ENCODE data around the gene RAD51B. TPM values are rescaled to one million over a fixed set of nuclear protein-coding genes. Genes with fewer than 3 reads are reported as not detected.
A peak's percentile ranks its signal among the peaks of the same experiment; 100 is the strongest.

Gene RAD51B
- total and polyA plus RNA-seq, 2 of the 13 experiments (the other 11 are each of a cell fraction or from before 2014, with no cell fraction given): 7.0 to 9.5 TPM

GRCh38 chr14:68234101-68234905 lies 414.7 kb downstream of the RAD51B start:
- no peak overlapping the region for H3K9ac ChIP-seq (ENCODE audit: insufficient read depth, low read depth, low read length)
- H4K20me1 ChIP-seq (ENCODE audit: insufficient read depth, low read length): no peaks in the 10 kb centered on the region
- H3K9me3 ChIP-seq (ENCODE audit: low read length): no peaks in the 10 kb centered on the region
- no peak overlapping the region for H3K4me2 ChIP-seq (ENCODE audit: low read depth, low read length)
- H2AFZ ChIP-seq (ENCODE audit: low read length): no peak overlapping the region
- H3K36me3 ChIP-seq (replicated peaks in 1 of 2; ENCODE audit: control insufficient read depth in 1 of 2, insufficient read depth in 2 of 2, low read length in 2 of 2): no peaks in the 10 kb centered on the region
- POLR2A ChIA-PET: no interaction called here
- WGBS (ENCODE audit: low lambda C conversion rate): 80% methylated on average over 3 of the region's 3 CpGs
- no peaks in the 10 kb centered on the region for H3K79me2 ChIP-seq (ENCODE audit: insufficient read depth, low read length)
- peaks cover 34% of the 10 kb centered on the region for H3K4me1 ChIP-seq (ENCODE audit: insufficient read depth, low read length)
- no peak overlapping the region for H3K4me3 ChIP-seq (replicated peaks in 1 of 3; ENCODE audit: insufficient read depth in 1 of 3, low read depth in 2 of 3, low read length in 3 of 3)
- CTCF ChIA-PET (ENCODE audit: low intra/inter-chr PET ratio, low total read pairs): no interaction called here
- no peak for DNase-seq (ENCODE audit: low spot score)
- H3K27me3 ChIP-seq (ENCODE audit: control insufficient read depth in 1 of 2, insufficient read depth in 2 of 2, low read length in 2 of 2): no peaks in the 10 kb centered on the region
- no peak for ATAC-seq
- no peak for FAIRE-seq
- BruUV-seq (replicated peaks): no TSS peak
- intact Hi-C loops (cut with micrococcal nuclease; ENCODE audit: unreplicated experiment) (no loop called here), in situ Hi-C loops (cut with HindIII; ENCODE audit: extremely low pct_ligation_motif_present, low pct_unique_long_range_greater_than_20kb) (no loop called here)
- H3K27ac ChIP-seq (ENCODE audit: extremely low read length, insufficient read depth, low read length): no peak overlapping the region
- TF ChIP-seq ATF7 (IDR thresholded peaks at IDR 0.05) (peak; percentile 68), ATF7 (CRISPR knock-in tag; IDR thresholded peaks at IDR 0.05) (no peak), ZNF850 (CRISPR knock-in tag; conservative IDR thresholded peaks at IDR 0.05) (no peak)

DNA sequence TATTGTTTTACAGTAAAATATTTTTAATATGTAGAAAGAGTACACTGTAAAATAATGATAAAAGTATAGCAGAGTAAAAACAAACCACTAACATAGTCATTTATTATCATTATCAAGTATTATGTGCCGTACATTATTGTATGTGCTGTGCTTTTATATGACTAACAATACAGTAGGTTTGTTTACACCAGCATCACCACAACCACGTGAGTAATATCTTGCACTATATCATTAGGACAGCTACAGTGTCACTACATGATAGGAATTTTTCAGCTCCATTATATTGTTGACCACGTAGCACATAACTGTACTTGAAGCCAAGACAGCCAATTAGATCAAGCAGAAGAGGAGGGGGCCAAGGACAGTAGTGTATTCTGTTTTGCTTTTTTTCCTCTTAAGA lies 415.4 kb downstream of the RAD51B start:
- TF ChIP-seq NR2F6 (IDR thresholded peaks at IDR 0.05) (no peak), NR2F6 (CRISPR knock-in tag; IDR thresholded peaks at IDR 0.05) (no peak), KAT7 (CRISPR knock-in tag; IDR thresholded peaks at IDR 0.05; ENCODE audit: borderline replicate concordance) (no peak), ATF7 (IDR thresholded peaks at IDR 0.05) (no peak), ATF7 (CRISPR knock-in tag; IDR thresholded peaks at IDR 0.05) (no peak), SCMH1 (CRISPR knock-in tag; IDR thresholded peaks at IDR 0.05; ENCODE audit: borderline replicate concordance) (no peak)
- TF ChIP-seq, protein P1, sequence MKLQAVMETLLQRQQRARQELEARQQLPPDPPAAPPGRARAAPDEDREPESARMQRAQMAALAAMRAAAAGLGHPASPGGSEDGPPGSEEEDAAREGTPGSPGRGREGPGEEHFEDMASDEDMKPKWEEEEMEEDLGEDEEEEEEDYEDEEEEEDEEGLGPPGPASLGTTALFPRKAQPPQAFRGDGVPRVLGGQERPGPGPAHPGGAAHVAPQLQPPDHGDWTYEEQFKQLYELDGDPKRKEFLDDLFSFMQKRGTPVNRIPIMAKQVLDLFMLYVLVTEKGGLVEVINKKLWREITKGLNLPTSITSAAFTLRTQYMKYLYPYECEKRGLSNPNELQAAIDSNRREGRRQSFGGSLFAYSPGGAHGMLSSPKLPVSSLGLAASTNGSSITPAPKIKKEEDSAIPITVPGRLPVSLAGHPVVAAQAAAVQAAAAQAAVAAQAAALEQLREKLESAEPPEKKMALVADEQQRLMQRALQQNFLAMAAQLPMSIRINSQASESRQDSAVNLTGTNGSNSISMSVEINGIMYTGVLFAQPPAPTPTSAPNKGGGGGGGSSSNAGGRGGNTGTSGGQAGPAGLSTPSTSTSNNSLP (IDR thresholded peaks at IDR 0.05; ENCODE audit: low read depth, low read length): no peak
- BruUV-seq (replicated peaks): no TSS peak
- 97% methylated on average over 3 of the region's 3 CpGs for WGBS (ENCODE audit: low lambda C conversion rate)
- Histone ChIP-seq H2AFZ (ENCODE audit: low read length) (no peak overlapping the region), H4K20me1 (ENCODE audit: insufficient read depth, low read length) (no peaks in the 10 kb centered on the region), H3K4me3 (replicated peaks in 1 of 3; ENCODE audit: insufficient read depth in 1 of 3, low read depth in 2 of 3, low read length in 3 of 3) (no peak overlapping the region), H3K79me2 (ENCODE audit: insufficient read depth, low read length) (no peaks in the 10 kb centered on the region), H3K27ac (ENCODE audit: extremely low read length, insufficient read depth, low read length) (no peak overlapping the region), H3K9me3 (ENCODE audit: low read length) (no peaks in the 10 kb centered on the region), H3K36me3 (replicated peaks in 1 of 2; ENCODE audit: control insufficient read depth in 1 of 2, insufficient read depth in 2 of 2, low read length in 2 of 2) (no peaks in the 10 kb centered on the region), H3K4me1 (ENCODE audit: insufficient read depth, low read length) (peaks cover 34% of the 10 kb centered on the region), H3K27me3 (ENCODE audit: control insufficient read depth in 1 of 2, insufficient read depth in 2 of 2, low read length in 2 of 2) (no peaks in the 10 kb centered on the region), H3K4me2 (ENCODE audit: low read depth, low read length) (no peak overlapping the region), H3K9ac (ENCODE audit: insufficient read depth, low read depth, low read length) (no peak overlapping the region)
- CTCF ChIA-PET (ENCODE audit: low intra/inter-chr PET ratio, low total read pairs): no interaction called here
- FAIRE-seq: no peak
- intact Hi-C loops (cut with micrococcal nuclease; ENCODE audit: unreplicated experiment) (no loop called here), in situ Hi-C loops (cut with HindIII; ENCODE audit: extremely low pct_ligation_motif_present, low pct_unique_long_range_greater_than_20kb) (no loop called here)
- ATAC-seq: no peak
- POLR2A ChIA-PET: no interaction called here
- DNase-seq (ENCODE audit: low spot score): no peak

All from HepG2 (cell line).